Subcutaneous abdominal adipose tissue (tissue), 5 donors: ENCODE results near the gene CORT.
A peak's percentile ranks its signal among the peaks of the same experiment; 100 is the strongest.
"Not testable (repeated sequence)": the region's sequence is repeated elsewhere in the genome, so short reads cannot be mapped to it uniquely, and the experiment has no call there.

Experiments used
- H3K27ac ChIP-seq: one replicate; pipeline ENCODE4 v1.7.0; 2013; ENCODE audit warnings: low read depth, mild to moderate bottlenecking, inconsistent platforms, low read length, moderate library complexity
- H3K27me3 ChIP-seq, 5 donors: one replicate each; pipeline ENCODE4 v1.7.0; 2013; ENCODE audit warnings: low read length in 5 of 5, inconsistent platforms in 1 of 5; ENCODE audit not compliant: control insufficient read depth in 5 of 5, insufficient read depth in 4 of 5
- H3K36me3 ChIP-seq, 5 donors: one replicate each; pipeline ENCODE4 v1.7.0; 2013; ENCODE audit warnings: low read length in 5 of 5; ENCODE audit not compliant: control insufficient read depth in 5 of 5, insufficient read depth in 5 of 5
- H3K4me1 ChIP-seq, 5 donors: one replicate each; pipeline ENCODE4 v1.7.0; 2013; ENCODE audit warnings: low read length in 5 of 5, mild to moderate bottlenecking in 3 of 5, moderate library complexity in 1 of 5; ENCODE audit not compliant: control insufficient read depth in 5 of 5, insufficient read depth in 5 of 5
- H3K4me3 ChIP-seq, 5 donors: one replicate each; pipeline ENCODE4 v1.7.0; 2013; ENCODE audit warnings: low read length in 5 of 5, low read depth in 1 of 5
- H3K9ac ChIP-seq, 5 donors: one replicate each; pipeline ENCODE4 v1.7.0; 2013; ENCODE audit warnings: low read length in 5 of 5, mild to moderate bottlenecking in 4 of 5, moderate library complexity in 3 of 5
- H3K9me3 ChIP-seq, 5 donors: one replicate each; pipeline ENCODE4 v1.7.0; 2013; ENCODE audit warnings: low read length in 5 of 5; ENCODE audit not compliant: control insufficient read depth in 5 of 5
- donor health status: healthy.
- donor health status: healthy.
- donor health status: healthy.
- donor health status: healthy.
- donor health status: healthy.

CORT gene

DNA sequence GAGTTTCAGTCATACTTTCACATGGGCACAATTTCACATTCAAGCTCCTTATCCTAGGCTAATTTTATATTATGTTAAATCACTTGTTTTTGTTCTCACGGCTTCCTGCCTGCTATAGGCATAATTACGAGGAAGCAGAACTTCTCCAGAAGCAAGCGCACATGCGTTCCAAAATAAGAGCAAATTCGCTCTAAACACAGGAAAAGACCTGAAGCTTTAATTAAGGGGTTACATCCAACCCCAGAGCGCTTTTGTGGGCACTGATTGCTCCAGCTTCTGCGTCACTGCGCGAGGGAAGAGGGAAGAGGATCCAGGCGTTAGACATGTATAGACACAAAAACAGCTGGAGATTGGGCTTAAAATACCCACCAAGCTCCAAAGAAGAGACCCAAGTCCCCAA, at the start of gene CORT:
CORT (plus strand) TSS at position 281 of the 400 bp plus-strand sequence. CDS start 193 bp downstream, outside the sequence.
- Histone ChIP-seq H3K9ac (peak within 1 kb of the TSS in 1 of 5 donors; percentile 21), H3K4me1 (peaks cover 0 to 17% (median 8%) of the 10 kb centered on the region in 5 donors), H3K27ac (no peak within 1 kb of the TSS), H3K4me3 (peak within 1 kb of the TSS in 1 of 5 donors; percentile 2), H3K9me3 (no peaks in the 10 kb centered on the region), H3K36me3 (peaks cover 0 to 3% (median 0%) of the 10 kb centered on the region in 5 donors), H3K27me3 (peaks cover 6 to 15% (median 11%) of the 10 kb centered on the region in 5 donors)

- no peaks in the 10 kb centered on the region for H3K27me3 ChIP-seq
- peak overlapping the region in 2 of 5 donors; percentile 0 to 85 for H3K4me3 ChIP-seq
- peaks cover 10 to 37% (median 31%) of the 10 kb centered on the region in 5 donors for H3K36me3 ChIP-seq
- H3K27ac ChIP-seq, result peak overlapping the region; percentile 92
- peaks cover 0 to 27% (median 23%) of the 10 kb centered on the region in 5 donors for H3K4me1 ChIP-seq
- peak overlapping the region in 2 of 5 donors; percentile 94 for H3K9ac ChIP-seq
- H3K9me3 ChIP-seq, result no peaks in the 10 kb centered on the region
Measured at GRCh38 chr1:10401281-10401680, 48.5 kb upstream of the CORT start.

DNA sequence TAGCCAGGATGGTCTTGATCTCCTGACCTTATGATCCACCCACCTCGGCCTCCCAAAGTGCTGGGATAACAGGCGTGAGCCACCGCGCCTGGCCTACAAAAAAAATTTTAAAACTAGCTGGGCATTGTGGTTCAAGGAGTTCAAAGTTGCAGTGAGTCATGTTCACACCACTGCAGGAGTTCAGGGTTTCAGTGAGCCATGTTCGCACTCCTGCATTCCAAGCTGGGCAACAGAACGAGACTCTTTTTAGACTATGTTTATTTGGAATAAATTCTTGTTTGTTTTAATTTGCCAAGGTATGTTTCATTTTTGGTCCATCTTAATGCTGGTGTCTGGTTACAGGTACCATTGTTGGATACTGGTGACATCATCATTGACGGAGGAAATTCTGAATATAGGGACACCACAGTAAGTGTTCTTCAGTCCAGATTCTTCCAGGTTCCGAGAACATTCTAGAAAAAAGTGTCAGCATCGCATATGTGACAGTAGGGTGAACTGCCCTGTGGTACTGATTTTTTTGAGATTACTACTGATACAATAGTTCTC, 47.0 kb upstream of the CORT start:
- no peak overlapping the region for H3K4me3 ChIP-seq
- no peaks in the 10 kb centered on the region for H3K27me3 ChIP-seq
- peak overlapping the region; percentile 7 for H3K27ac ChIP-seq
- peaks cover 0 to 27% (median 23%) of the 10 kb centered on the region in 5 donors for H3K4me1 ChIP-seq
- H3K36me3 ChIP-seq, result peaks cover 15 to 52% (median 46%) of the 10 kb centered on the region in 5 donors
- no peaks in the 10 kb centered on the region for H3K9me3 ChIP-seq
- no peak overlapping the region for H3K9ac ChIP-seq

- no peak overlapping the region for H3K9ac ChIP-seq
- no peaks in the 10 kb centered on the region for H3K4me1 ChIP-seq
- no peaks in the 10 kb centered on the region for H3K27me3 ChIP-seq
- H3K4me3 ChIP-seq, result no peak overlapping the region
- H3K9me3 ChIP-seq, result no peaks in the 10 kb centered on the region
- H3K27ac ChIP-seq, result no peak overlapping the region
- H3K36me3 ChIP-seq, result peaks cover 31 to 93% (median 84%) of the 10 kb centered on the region in 5 donors
Measured at GRCh38 chr1:10407201-10407600, 42.6 kb upstream of the CORT start.

- peaks cover 0 to 21% (median 13%) of the 10 kb centered on the region in 5 donors for H3K4me1 ChIP-seq
- no peaks in the 10 kb centered on the region for H3K27me3 ChIP-seq
- H3K36me3 ChIP-seq, result peaks cover 27 to 91% (median 80%) of the 10 kb centered on the region in 5 donors
- peak overlapping the region; percentile 84 for H3K27ac ChIP-seq
- no peaks in the 10 kb centered on the region for H3K9me3 ChIP-seq
- peak overlapping the region in 1 of 5 donors; percentile 27 for H3K4me3 ChIP-seq
- H3K9ac ChIP-seq, result peak overlapping the region in 3 of 5 donors; percentile 21 to 59 (median 46)
Measured at GRCh38 chr1:10415211-10415930, 34.5 kb upstream of the CORT start.

DNA sequence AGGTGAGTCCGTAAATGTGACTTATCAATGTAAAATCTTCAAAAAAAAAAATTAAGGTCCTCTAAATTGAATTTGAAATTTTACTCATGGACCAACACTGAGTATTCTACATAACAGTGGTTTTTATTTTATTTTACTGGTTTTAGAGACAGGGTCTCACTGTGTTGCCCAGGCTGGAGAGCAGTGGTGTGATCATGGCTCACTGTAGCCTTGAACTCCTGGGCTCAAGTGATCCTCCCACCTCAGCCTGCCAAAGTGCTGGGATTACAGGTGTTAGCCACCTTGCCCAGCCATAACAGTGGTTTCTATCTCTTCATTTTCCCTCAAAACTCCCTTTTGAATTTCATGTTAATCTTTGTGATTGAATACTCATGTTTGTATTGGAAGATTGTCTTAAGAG, 33.9 kb upstream of the CORT start:
- not testable (repeated sequence) for H3K4me3 ChIP-seq, H3K9me3 ChIP-seq, H3K27me3 ChIP-seq
- H3K36me3 ChIP-seq, result peaks cover 25 to 89% (median 80%) of the 10 kb centered on the region in 5 donors
- peaks cover 0 to 24% (median 16%) of the 10 kb centered on the region in 5 donors for H3K4me1 ChIP-seq
- peak overlapping the region; percentile 84 for H3K27ac ChIP-seq
- H3K9ac ChIP-seq, result peak overlapping the region in 1 of 5 donors; percentile 54

GRCh38 chr1:10418741-10419140, 31.1 kb upstream of the CORT start:
- not testable (repeated sequence) for H3K9me3 ChIP-seq, H3K27me3 ChIP-seq, H3K4me3 ChIP-seq, H3K27ac ChIP-seq, H3K9ac ChIP-seq
- H3K36me3 ChIP-seq, result peaks cover 7 to 71% (median 55%) of the 10 kb centered on the region in 5 donors
- peaks cover 0 to 26% (median 16%) of the 10 kb centered on the region in 5 donors for H3K4me1 ChIP-seq

DNA sequence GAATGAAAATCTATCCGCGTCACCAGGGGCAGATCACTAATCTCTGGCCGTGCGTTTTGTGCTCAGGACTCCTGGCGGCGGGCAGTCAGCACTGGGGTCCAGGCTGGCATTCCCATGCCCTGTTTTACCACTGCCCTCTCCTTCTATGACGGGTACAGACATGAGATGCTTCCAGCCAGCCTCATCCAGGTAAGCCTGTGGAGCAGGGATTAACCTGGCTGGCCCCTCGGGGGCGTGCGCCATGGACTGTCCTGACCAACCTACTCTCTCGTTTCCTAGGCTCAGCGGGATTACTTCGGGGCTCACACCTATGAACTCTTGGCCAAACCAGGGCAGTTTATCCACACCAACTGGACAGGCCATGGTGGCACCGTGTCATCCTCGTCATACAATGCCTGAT, 30.5 kb upstream of the CORT start:
- peaks cover 7 to 64% (median 52%) of the 10 kb centered on the region in 5 donors for H3K36me3 ChIP-seq
- peak overlapping the region in 1 of 5 donors; percentile 25 for H3K9ac ChIP-seq
- peak overlapping the region; percentile 76 for H3K27ac ChIP-seq
- H3K27me3 ChIP-seq, result no peaks in the 10 kb centered on the region
- no peaks in the 10 kb centered on the region for H3K9me3 ChIP-seq
- peaks cover 2 to 32% (median 19%) of the 10 kb centered on the region in 5 donors for H3K4me1 ChIP-seq
- H3K4me3 ChIP-seq, result no peak overlapping the region

DNA sequence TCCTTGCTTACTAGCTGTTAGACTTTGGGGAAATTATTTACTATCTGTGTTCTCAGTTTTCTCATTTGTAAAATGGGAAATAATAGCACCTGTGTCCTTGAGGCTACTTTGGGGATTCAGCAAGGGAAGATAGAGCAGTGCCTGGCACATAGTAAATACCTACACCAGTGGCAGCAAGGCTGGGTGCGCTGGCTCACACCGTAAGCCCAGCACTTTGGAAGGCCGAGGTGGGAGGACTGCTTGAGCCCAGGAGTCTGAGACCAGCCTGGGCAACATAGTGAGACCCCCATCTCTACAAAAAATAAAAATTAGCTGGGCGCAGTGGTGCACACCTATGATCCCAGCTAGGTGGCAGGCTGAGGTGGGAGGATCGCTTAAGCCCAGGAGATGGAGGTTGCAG, 28.2 kb upstream of the CORT start:
- Histone ChIP-seq H3K27ac (no peak overlapping the region), H3K36me3 (peaks cover 0 to 48% (median 36%) of the 10 kb centered on the region in 5 donors), H3K4me1 (peaks cover 0 to 25% (median 15%) of the 10 kb centered on the region in 5 donors), H3K4me3 (no peak overlapping the region), H3K9ac (no peak overlapping the region), H3K27me3 (no peaks in the 10 kb centered on the region), H3K9me3 (no peaks in the 10 kb centered on the region)

- no peak overlapping the region for H3K4me3 ChIP-seq
- H3K9ac ChIP-seq, result peak overlapping the region in 1 of 5 donors; percentile 20
- peaks cover 0 to 30% (median 20%) of the 10 kb centered on the region in 5 donors for H3K4me1 ChIP-seq
- peaks cover 0 to 24% (median 15%) of the 10 kb centered on the region in 5 donors for H3K36me3 ChIP-seq
- H3K9me3 ChIP-seq, result no peaks in the 10 kb centered on the region
- H3K27me3 ChIP-seq, result no peaks in the 10 kb centered on the region
- no peak overlapping the region for H3K27ac ChIP-seq
Measured at GRCh38 chr1:10424034-10424433, 25.8 kb upstream of the CORT start.
